MM.1S (cell line): ENCODE measurements around the gene RFTN1.

Source experiments
- CTCF ChIP-seq: fragments of 300-600 bp; sonication (generic); IDR thresholded peaks from 2 replicates; pipeline ENCODE4 v1.5.1; 2016; ENCODE audit warnings: antibody characterized with exemption, low read length, mixed read lengths
- EZH2 ChIP-seq: fragments of 300-600 bp; sonication (generic); optimal IDR thresholded peaks from 2 replicates; pipeline ENCODE3; 2017; ENCODE audit warnings: low read depth, mild to moderate bottlenecking, antibody characterized with exemption, low read length, mixed read lengths

- TF ChIP-seq CTCF: no peak
- no peak for TF ChIP-seq EZH2
These were observed 50.4 kb downstream of the RFTN1 start for GRCh38 chr3:16463119-16463518.
